ENCODE results near the gene DUOX2.

Gene DUOX2

GRCh38 chr15:45115312-45115820, 1.4 kb upstream of the DUOX2 start:
- TF ChIP-seq CTCF (IDR thresholded peaks at IDR 0.05) = no peak

GRCh38 chr15:45114751-45115085, 746 bp upstream of the DUOX2 start:
- TF ChIP-seq CTCF (IDR thresholded peaks at IDR 0.05) = no peak

- TF ChIP-seq CTCF (IDR thresholded peaks at IDR 0.05) = no peak
These were observed 487 bp downstream of the DUOX2 start for GRCh38 chr15:45113380-45113990.

- no peak for TF ChIP-seq CTCF (IDR thresholded peaks at IDR 0.05)
These were observed 1.2 kb downstream of the DUOX2 start for GRCh38 chr15:45112591-45113379.

- no peak for TF ChIP-seq CTCF (IDR thresholded peaks at IDR 0.05)
These were observed 1.8 kb downstream of the DUOX2 start for GRCh38 chr15:45112143-45112590.

GRCh38 chr15:45111390-45112142, 2.4 kb downstream of the DUOX2 start:
- TF ChIP-seq CTCF (IDR thresholded peaks at IDR 0.05) = no peak

GRCh38 chr15:45110256-45110820, 3.6 kb downstream of the DUOX2 start:
- no peak for TF ChIP-seq CTCF (IDR thresholded peaks at IDR 0.05)
